Suprapubic skin (tissue), 4 donors: ENCODE results near the gene PDE9A.

Source experiments
- CTCF ChIP-seq, 2 donors: fragments of 200-600 bp in 1 of 2; fragments of 450-650 bp in 1 of 2; sonication (generic) in 1 of 2; IDR thresholded peaks; one replicate each; pipeline ENCODE4 v1.5.1; 2016 to 2019; ENCODE audit warnings: antibody characterized with exemption in 2 of 2, mild to moderate bottlenecking in 1 of 2, moderate library complexity in 1 of 2
- EP300 ChIP-seq: sonication (generic); formaldehyde crosslinking; IDR thresholded peaks from one replicate; pipeline ENCODE4 v1.6.1; 2017; ENCODE audit warnings: antibody characterized with exemption
- POLR2AphosphoS5 ChIP-seq, 3 donors: sonication (generic); formaldehyde crosslinking; IDR thresholded peaks; one replicate each; pipeline ENCODE4 v1.6.1; 2017; ENCODE audit warnings: antibody characterized with exemption in 3 of 3

GRCh38 chr21:42660118-42660470, 6.7 kb downstream of the PDE9A start:
- TF ChIP-seq CTCF (IDR thresholded peaks at IDR 0.05) (no peak), POLR2AphosphoS5 (IDR thresholded peaks at IDR 0.05) (no peak), EP300 (no peak)
